Ovary (tissue), 9 donors: ENCODE measurements around the gene TSPOAP1. TPM values are rescaled to one million over a fixed set of nuclear protein-coding genes. Genes with fewer than 3 reads are reported as not detected.

Experiments used
- DNase-seq, 5 donors: peaks; one replicate each; pipeline ENCODE4 v3.0.0-alpha.2; 2019 to 2020
- H3K27ac ChIP-seq, 2 donors: fragments of 200-600 bp; one replicate each; pipeline versions ENCODE4 v1.5.1 to v1.8.0; 2019 to 2022
- H3K27me3 ChIP-seq: fragments of 200-600 bp; one replicate; pipeline ENCODE4 v1.8.0; 2022
- H3K36me3 ChIP-seq: fragments of 200-600 bp; sonication (generic); one replicate; pipeline ENCODE4 v1.5.1; 2019
- H3K4me1 ChIP-seq: one replicate; pipeline ENCODE4 v1.8.1; 2013; ENCODE audit warnings: mild to moderate bottlenecking, moderate library complexity; ENCODE audit not compliant: insufficient read depth
- H3K4me3 ChIP-seq: fragments of 200-600 bp; sonication (generic); one replicate; pipeline ENCODE4 v1.5.1; 2017
- H3K9me3 ChIP-seq, 2 donors: fragments of 200-600 bp in 1 of 2; sonication (generic) in 1 of 2; one replicate each; pipeline versions ENCODE4 v1.5.1 to v1.8.1; 2013 to 2019; ENCODE audit warnings: mild to moderate bottlenecking in 1 of 2, moderate library complexity in 1 of 2
- CTCF ChIP-seq, 3 donors: fragments of 450-650 bp in 2 of 3; fragments of 200-600 bp in 1 of 3; IDR thresholded peaks; one replicate each; pipeline versions ENCODE4 v1.5.1 to v1.8.0; 2016 to 2022; ENCODE audit warnings: antibody characterized with exemption in 3 of 3, mild to moderate bottlenecking in 1 of 3
- EP300 ChIP-seq: sonication (generic); formaldehyde crosslinking; IDR thresholded peaks from one replicate; pipeline ENCODE4 v1.6.1; 2017; ENCODE audit warnings: antibody characterized with exemption
- POLR2A ChIP-seq: fragments of 450-650 bp; IDR thresholded peaks from one replicate; pipeline ENCODE4 v1.6.1; 2017; ENCODE audit warnings: antibody characterized with exemption, mild to moderate bottlenecking, moderate library complexity
- WGBS, 3 donors: extraction: QIAGEN DNeasy Blood & Tissue Kit in 1 of 3; methylation state at CpG; one replicate each; pipeline versions ENCODE4 v1.1.5 to v1.1.7; 2013 to 2017; 5-methylcytosine and 5-hydroxymethylcytosine counted together
- intact Hi-C, 4 donors: fragments of 100-400 bp; cut with DNase I; formaldehyde crosslinking; loops; one replicate each; pipeline versions ENCODE4 v1.11.0 to v1.15.1; 2022 to 2023
- polyA plus RNA-seq, 2 donors: library from polyadenylated mRNA; stranded (reverse); fragments of 200-250 nt in 1 of 2; fragments of 350-450 nt in 1 of 2; fragmentation: Illumina TruSeq in 1 of 2; extraction: RNeasy Lipid Tissue Mini Kit (QIAGEN cat#74804) in 1 of 2; gene quantifications; one replicate each; pipeline ENCODE4 v1.2.3, GENCODE V29; 2013 to 2014
- total RNA-seq, 7 donors: library from RNA; depleted of rRNA in 2 of 7; stranded (reverse); fragments of >200 nt in 2 of 7; fragmentation: NEBNext Ultra II Directional in 3 of 7; extraction: Animal tissue kit (Norgen Biotek cat#: 25700) in 3 of 7; gene quantifications; one replicate each; pipeline versions ENCODE4 v1.1.0 to v1.2.4, GENCODE V29; 2016 to 2023
- donor health status: DM: no; HTN: no; CAD: no; lungs with moderate emphysema.
- donor health status: DM: no; HTN: no; CAD: no.
- donor health status: Bipolar disorder and iron deficiency.
- donor health status: DM: yes; HTN: yes; CAD: no.
- donor health status: DM: no; HTN: no; CAD: no.
- donor health status: DM: yes; HTN: yes; CAD: no.

Gene TSPOAP1
- total and polyA plus RNA-seq, 9 donors = 8.3 to 49.1 (median 37.5) TPM

DNA sequence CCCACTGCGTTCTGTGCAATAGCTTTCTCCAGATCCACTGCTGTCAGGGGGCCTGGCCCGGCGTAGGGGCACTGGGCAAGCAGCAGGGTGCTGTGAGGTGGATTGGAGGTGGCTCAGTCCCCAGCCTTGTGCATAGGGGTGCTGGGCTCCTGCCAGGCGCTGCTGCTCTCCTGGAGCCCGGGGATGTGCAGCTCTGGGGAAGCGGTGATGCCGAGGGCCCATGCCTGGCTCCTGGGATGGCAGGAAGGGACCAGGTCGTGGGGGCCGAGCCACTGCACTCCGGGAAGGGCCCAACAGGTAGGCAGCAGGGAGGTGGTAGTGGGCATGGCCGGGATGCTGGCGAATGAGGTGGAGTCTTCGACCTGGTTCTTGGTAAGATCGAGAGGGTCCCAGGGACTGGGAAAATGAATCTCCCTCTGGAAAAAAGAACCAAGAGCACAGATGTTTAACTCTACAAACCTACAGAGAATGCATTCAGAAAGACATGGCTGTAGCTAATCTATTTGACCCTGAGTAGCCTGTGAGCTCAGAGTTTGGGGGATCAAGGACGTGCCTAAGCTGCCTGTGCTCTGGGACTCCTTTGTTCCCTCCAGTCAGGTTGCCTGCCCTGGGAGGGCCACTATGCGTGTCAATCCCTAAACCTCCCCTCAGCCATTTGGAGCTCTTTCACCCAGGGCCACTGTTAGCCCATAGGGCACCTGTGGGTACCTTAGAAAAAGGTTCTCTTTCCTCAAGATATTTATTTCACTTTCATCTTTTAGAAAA, 30.0 kb upstream of the TSPOAP1 start:
- TF ChIP-seq EP300 = no peak
- no peak for TF ChIP-seq POLR2A
- no peak for TF ChIP-seq CTCF (IDR thresholded peaks at IDR 0.05)
- no peaks in the 10 kb centered on the region for H3K36me3 ChIP-seq
- no peak overlapping the region for H3K4me3 ChIP-seq
- DNase-seq = no peak
- H3K4me1 ChIP-seq = no peaks in the 10 kb centered on the region
- H3K9me3 ChIP-seq = no peaks in the 10 kb centered on the region
- no peaks in the 10 kb centered on the region for H3K27me3 ChIP-seq
- intact Hi-C loops = no loop called here
- 87 to 90% (median 89%) methylated on average over 14 to 16 of the region's 16 CpGs for WGBS, 3 donors
- H3K27ac ChIP-seq = no peak overlapping the region

DNA sequence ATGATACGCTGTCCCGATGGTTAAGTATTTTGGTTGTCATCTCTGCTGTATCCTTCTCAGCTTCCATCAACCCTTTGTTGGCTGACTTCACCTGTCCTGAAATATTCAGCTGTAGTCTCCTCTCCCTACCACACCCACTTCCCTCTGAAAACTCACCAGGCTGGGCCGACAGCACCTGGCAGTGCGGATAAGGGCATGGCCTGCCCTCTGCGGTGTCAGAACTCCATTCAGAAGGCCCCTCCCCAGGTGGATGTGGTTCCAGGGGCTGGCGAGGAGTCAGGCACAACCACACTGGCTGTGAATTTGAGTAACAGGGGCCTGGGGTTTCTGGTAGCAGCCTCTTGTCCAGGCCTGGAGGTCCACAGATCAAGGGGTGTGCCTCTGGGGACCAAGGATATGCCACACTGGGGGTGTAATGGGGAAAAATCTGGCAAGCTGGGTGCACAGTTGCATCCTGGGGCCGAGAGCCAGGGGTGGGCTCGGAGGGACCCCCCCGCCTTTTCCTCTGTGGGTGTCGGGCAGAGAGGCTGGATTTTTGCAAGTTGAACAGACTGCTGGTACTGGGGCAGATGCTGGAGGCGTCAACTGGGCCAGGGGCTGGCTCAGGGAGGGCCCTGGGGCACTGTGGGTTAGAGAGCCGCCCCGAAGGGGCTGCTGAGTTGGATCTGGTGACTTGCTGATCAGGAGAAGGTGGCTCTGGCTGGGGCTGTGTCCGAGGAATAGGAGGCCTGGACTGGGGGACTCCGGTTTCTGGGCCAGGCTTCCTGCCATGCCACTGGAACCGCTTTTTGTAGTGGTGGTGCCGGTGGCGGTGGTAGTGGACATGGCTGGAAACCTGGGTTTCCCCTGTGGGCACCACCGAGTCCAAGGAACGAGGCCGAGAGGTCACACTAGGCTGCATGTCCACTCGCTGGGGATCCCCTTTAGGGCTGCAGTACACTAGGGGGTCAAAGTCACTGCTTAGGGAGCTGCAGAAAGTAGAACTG, 29.0 kb upstream of the TSPOAP1 start:
- no peaks in the 10 kb centered on the region for H3K36me3 ChIP-seq
- no peaks in the 10 kb centered on the region for H3K9me3 ChIP-seq
- TF ChIP-seq EP300 (no peak), CTCF (IDR thresholded peaks at IDR 0.05) (no peak), POLR2A (no peak)
- no peak overlapping the region for H3K27ac ChIP-seq
- 90 to 92% (median 90%) methylated on average over 22 of the region's 22 CpGs for WGBS, 3 donors
- H3K27me3 ChIP-seq = no peaks in the 10 kb centered on the region
- H3K4me3 ChIP-seq = no peak overlapping the region
- intact Hi-C loops = no loop called here
- peaks cover 3% of the 10 kb centered on the region for H3K4me1 ChIP-seq
- DNase-seq = no peak

DNA sequence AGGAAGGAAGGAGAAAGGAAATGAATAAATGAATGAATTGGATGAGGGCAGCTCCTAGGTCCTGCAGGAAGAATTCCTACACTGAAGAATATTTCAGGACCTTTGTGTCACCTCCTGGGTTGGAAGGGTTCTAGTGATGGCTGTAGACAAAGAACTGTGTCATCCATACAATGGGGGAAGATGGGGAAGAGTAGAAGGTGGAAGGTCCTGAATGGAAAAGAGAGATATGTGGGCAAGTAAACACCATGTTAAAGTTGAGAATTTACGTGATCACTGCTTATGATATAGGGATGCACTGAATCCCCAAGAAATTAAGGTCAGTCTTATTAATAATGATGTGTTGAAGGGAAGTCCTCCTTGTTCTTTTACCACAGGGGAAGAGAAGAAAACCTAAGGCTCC, 27.6 kb upstream of the TSPOAP1 start:
- Histone ChIP-seq H3K9me3 (no peaks in the 10 kb centered on the region), H3K36me3 (no peaks in the 10 kb centered on the region), H3K4me1 (peaks cover 3% of the 10 kb centered on the region), H3K27ac (no peak overlapping the region), H3K27me3 (no peaks in the 10 kb centered on the region), H3K4me3 (no peak overlapping the region)
- no peak for DNase-seq
- TF ChIP-seq EP300 = no peak
- TF ChIP-seq POLR2A = no peak
- no peak for TF ChIP-seq CTCF (IDR thresholded peaks at IDR 0.05)
- 83 to 87% (median 85%) methylated on average over 1 of the region's 1 CpG for whole genome bisulfite sequencing, 3 donors
- intact Hi-C loops = no loop called here

DNA sequence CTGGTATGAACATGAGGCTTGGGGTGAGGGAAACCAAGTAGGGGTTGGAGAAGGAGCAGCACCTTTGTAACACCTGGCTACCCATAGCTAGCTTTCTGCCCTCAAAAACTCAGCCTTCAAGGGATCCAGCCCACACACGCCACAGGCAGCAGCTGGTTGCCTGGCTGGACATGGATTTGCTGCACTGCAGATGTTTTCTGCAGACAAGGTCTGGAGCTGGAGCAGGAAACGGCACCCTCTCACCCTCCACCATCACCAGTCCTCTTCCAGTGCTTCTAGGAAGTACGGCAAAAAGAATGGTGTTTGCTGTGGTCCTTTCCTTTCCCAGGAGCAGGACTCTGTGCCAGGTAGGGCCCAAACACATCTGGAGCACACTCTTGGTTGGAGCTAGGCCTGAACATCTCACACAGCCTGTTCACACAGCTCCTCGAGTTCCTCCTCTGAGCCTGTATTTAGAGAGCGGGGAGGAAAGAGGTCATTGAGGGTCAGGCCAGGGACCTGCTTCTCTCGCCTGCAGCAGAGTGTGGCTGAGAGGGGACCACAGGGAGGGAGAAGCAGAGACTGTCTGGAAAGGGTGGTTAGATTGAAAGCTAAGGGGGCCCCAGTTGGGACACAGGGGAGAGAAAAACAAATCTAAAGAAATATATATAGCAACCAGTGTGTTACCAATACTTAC, 26.1 kb upstream of the TSPOAP1 start:
- no peak for TF ChIP-seq EP300
- no peak for TF ChIP-seq POLR2A
- no peak for TF ChIP-seq CTCF (IDR thresholded peaks at IDR 0.05)
- Histone ChIP-seq H3K4me1 (peaks cover 5% of the 10 kb centered on the region), H3K9me3 (no peaks in the 10 kb centered on the region), H3K27me3 (no peaks in the 10 kb centered on the region), H3K4me3 (no peak overlapping the region), H3K27ac (no peak overlapping the region), H3K36me3 (no peaks in the 10 kb centered on the region)
- DNase-seq = no peak
- 49 to 56% (median 53%) methylated on average over 6 of the region's 6 CpGs for WGBS, 3 donors
- intact Hi-C loops = no loop called here
